ENCODE measurements around the gene RRM2.

The RRM2 gene

DNA sequence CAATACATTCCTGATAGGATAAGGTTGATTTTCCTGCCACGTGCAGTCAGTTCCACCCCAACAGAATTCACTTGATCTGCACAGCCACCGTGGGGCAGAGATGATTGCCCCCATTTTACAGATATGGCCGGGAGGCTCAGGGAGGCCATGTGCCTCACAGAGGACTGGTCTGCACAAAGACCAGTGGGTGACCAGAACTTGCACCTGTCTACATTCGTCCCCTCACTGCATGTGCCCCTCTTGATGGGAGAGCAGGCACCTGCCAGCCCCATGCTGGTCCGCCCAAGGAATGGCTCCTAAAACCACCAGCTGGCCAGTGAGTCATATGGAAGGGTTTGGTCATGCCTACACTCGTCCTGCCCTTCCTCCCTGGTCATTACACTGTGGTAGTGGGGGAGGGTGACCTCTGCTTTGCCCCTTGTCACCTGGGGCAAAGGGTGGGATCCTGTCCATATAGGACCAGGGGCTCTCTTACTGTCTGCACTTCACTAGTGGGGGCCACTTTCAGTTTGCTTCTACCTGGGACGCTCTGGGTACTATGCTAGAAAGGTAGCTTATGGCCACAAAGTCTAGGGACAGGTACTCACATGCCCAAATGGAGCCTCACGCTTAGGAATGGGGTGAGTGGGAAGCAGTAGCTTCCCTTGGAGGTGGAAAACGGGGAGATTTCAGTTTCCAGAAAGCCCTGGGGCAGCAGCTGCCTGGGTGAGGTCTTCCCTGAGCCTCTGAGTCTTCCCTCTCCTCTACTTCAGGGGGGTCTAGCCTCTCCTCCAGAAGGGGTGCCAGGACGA lies 14.7 kb downstream of the RRM2 start:
- no peaks in the 10 kb centered on the region for H3K27me3 ChIP-seq (ENCODE audit: insufficient read depth, low read length)
- H3K9me3 ChIP-seq (ENCODE audit: insufficient read depth, low read depth, low read length): peaks cover 2% of the 10 kb centered on the region
- H3K79me1 ChIP-seq (ENCODE audit: low read length): no peaks in the 10 kb centered on the region
- no peak overlapping the region for H3K9ac ChIP-seq (ENCODE audit: low read length)
- no peak overlapping the region for H3K14ac ChIP-seq (ENCODE audit: low read length)
- H4K8ac ChIP-seq (ENCODE audit: low read depth, low read length): no peak overlapping the region
- no peak overlapping the region for H4K91ac ChIP-seq (ENCODE audit: low read depth, low read length)
- no peak overlapping the region for H3K4me2 ChIP-seq (ENCODE audit: low read length)
- H3K27ac ChIP-seq (ENCODE audit: low read depth, low read length): no peak overlapping the region
- H2AK5ac ChIP-seq (ENCODE audit: low read length): no peak overlapping the region
- DNase-seq: peak in 1 of 2 donors; percentile 16
- no peaks in the 10 kb centered on the region for H3K4me1 ChIP-seq (ENCODE audit: control insufficient read depth in 1 of 2, insufficient read depth in 2 of 2, low read length in 2 of 2)
- no peaks in the 10 kb centered on the region for H3K79me2 ChIP-seq (ENCODE audit: control insufficient read depth, insufficient read depth, low read length, poor library complexity)
- H3K4me3 ChIP-seq (ENCODE audit: low read depth, low read length): no peak overlapping the region
- no CpG with 5 or more reads among the region's 10 CpGs for WGBS (ENCODE audit: extremely low coverage, insufficient coverage, insufficient read length)
- H4K12ac ChIP-seq (ENCODE audit: low read depth, low read length): no peak overlapping the region
- H3K4ac ChIP-seq (ENCODE audit: low read depth, low read length): no peak overlapping the region
- H3K36me3 ChIP-seq (ENCODE audit: control insufficient read depth in 1 of 2, insufficient read depth in 2 of 2, low read length in 2 of 2): peaks cover 3 to 4% of the 10 kb centered on the region in 2 experiments
- H2BK12ac ChIP-seq (ENCODE audit: low read length): no peak overlapping the region
- no peak overlapping the region for H3K18ac ChIP-seq (ENCODE audit: low read length)
- H3K23ac ChIP-seq (ENCODE audit: low read length): no peak overlapping the region
- H2AFZ ChIP-seq (ENCODE audit: insufficient read depth, low read length, poor library complexity): no peak overlapping the region
- no peak overlapping the region for H2BK120ac ChIP-seq (ENCODE audit: insufficient read depth, low read length, poor library complexity)
- H2BK5ac ChIP-seq (ENCODE audit: low read depth, low read length, poor library complexity): no peak overlapping the region

DNA sequence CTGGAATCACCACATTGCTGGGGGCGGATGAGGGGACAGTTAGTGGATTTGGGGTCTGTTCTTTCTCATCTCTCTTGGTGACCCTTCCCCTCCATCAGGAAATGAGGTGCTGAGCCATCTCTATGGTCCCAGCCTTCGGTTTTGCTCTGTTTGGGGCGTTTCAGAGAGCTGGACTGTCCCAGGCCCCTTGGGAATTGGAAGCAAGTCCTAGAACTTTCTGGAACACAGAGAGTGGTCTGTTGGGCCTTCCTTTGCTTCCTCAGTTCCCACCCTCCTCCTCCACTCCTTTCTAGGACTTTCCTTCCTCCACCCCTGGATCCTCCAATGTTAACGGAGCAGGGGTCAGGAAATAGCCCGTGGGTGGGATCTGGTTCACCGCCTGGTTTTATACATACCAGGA lies 17.0 kb downstream of the RRM2 start:
- no peak for DNase-seq
- H3K4me2 ChIP-seq (ENCODE audit: low read length): no peak overlapping the region
- H3K9ac ChIP-seq (ENCODE audit: low read length): no peak overlapping the region
- H3K14ac ChIP-seq (ENCODE audit: low read length): no peak overlapping the region
- no peak overlapping the region for H4K12ac ChIP-seq (ENCODE audit: low read depth, low read length)
- H3K9me3 ChIP-seq (ENCODE audit: insufficient read depth, low read depth, low read length): peaks cover 2% of the 10 kb centered on the region
- H3K79me2 ChIP-seq (ENCODE audit: control insufficient read depth, insufficient read depth, low read length, poor library complexity): no peaks in the 10 kb centered on the region
- no peak overlapping the region for H2AFZ ChIP-seq (ENCODE audit: insufficient read depth, low read length, poor library complexity)
- no peak overlapping the region for H2BK12ac ChIP-seq (ENCODE audit: low read length)
- H3K27me3 ChIP-seq (ENCODE audit: insufficient read depth, low read length): no peaks in the 10 kb centered on the region
- H3K23ac ChIP-seq (ENCODE audit: low read length): no peak overlapping the region
- H2BK5ac ChIP-seq (ENCODE audit: low read depth, low read length, poor library complexity): no peak overlapping the region
- H2BK120ac ChIP-seq (ENCODE audit: insufficient read depth, low read length, poor library complexity): no peak overlapping the region
- H3K79me1 ChIP-seq (ENCODE audit: low read length): no peaks in the 10 kb centered on the region
- no peak overlapping the region for H2AK5ac ChIP-seq (ENCODE audit: low read length)
- H3K4me1 ChIP-seq (ENCODE audit: control insufficient read depth in 1 of 2, insufficient read depth in 2 of 2, low read length in 2 of 2): no peaks in the 10 kb centered on the region
- H3K4me3 ChIP-seq (ENCODE audit: low read depth, low read length): no peak overlapping the region
- no peak overlapping the region for H3K27ac ChIP-seq (ENCODE audit: low read depth, low read length)
- no peak overlapping the region for H3K18ac ChIP-seq (ENCODE audit: low read length)
- peaks cover 0 to 6% of the 10 kb centered on the region in 2 experiments for H3K36me3 ChIP-seq (ENCODE audit: control insufficient read depth in 1 of 2, insufficient read depth in 2 of 2, low read length in 2 of 2)
- H4K8ac ChIP-seq (ENCODE audit: low read depth, low read length): no peak overlapping the region
- no peak overlapping the region for H4K91ac ChIP-seq (ENCODE audit: low read depth, low read length)
- no peak overlapping the region for H3K4ac ChIP-seq (ENCODE audit: low read depth, low read length)
- no CpG with 5 or more reads among the region's 6 CpGs for WGBS (ENCODE audit: extremely low coverage, insufficient coverage, insufficient read length)

- Histone ChIP-seq H3K14ac (ENCODE audit: low read length) (no peak overlapping the region), H3K18ac (ENCODE audit: low read length) (no peak overlapping the region), H3K9ac (ENCODE audit: low read length) (no peak overlapping the region), H4K12ac (ENCODE audit: low read depth, low read length) (no peak overlapping the region), H3K4me3 (ENCODE audit: low read depth, low read length) (peak overlapping the region; percentile 24), H4K8ac (ENCODE audit: low read depth, low read length) (no peak overlapping the region), H3K79me2 (ENCODE audit: control insufficient read depth, insufficient read depth, low read length, poor library complexity) (no peaks in the 10 kb centered on the region), H2AK5ac (ENCODE audit: low read length) (no peak overlapping the region), H3K4me1 (ENCODE audit: control insufficient read depth in 1 of 2, insufficient read depth in 2 of 2, low read length in 2 of 2) (no peaks in the 10 kb centered on the region), H3K4ac (ENCODE audit: low read depth, low read length) (no peak overlapping the region), H3K23ac (ENCODE audit: low read length) (no peak overlapping the region), H3K27ac (ENCODE audit: low read depth, low read length) (no peak overlapping the region), H2BK5ac (ENCODE audit: low read depth, low read length, poor library complexity) (no peak overlapping the region), H3K36me3 (ENCODE audit: control insufficient read depth in 1 of 2, insufficient read depth in 2 of 2, low read length in 2 of 2) (peaks cover 0 to 6% of the 10 kb centered on the region in 2 experiments), H3K9me3 (ENCODE audit: insufficient read depth, low read depth, low read length) (peaks cover 2% of the 10 kb centered on the region), H4K91ac (ENCODE audit: low read depth, low read length) (no peak overlapping the region), H3K4me2 (ENCODE audit: low read length) (no peak overlapping the region), H3K79me1 (ENCODE audit: low read length) (no peaks in the 10 kb centered on the region), H2BK120ac (ENCODE audit: insufficient read depth, low read length, poor library complexity) (no peak overlapping the region), H3K27me3 (ENCODE audit: insufficient read depth, low read length) (no peaks in the 10 kb centered on the region), H2AFZ (ENCODE audit: insufficient read depth, low read length, poor library complexity) (no peak overlapping the region), H2BK12ac (ENCODE audit: low read length) (no peak overlapping the region)
- no CpG with 5 or more reads among the region's 16 CpGs for WGBS (ENCODE audit: extremely low coverage, insufficient coverage, insufficient read length)
- no peak for DNase-seq
Observed at GRCh38 chr2:10140841-10141610, 18.5 kb downstream of the RRM2 start.

GRCh38 chr2:10141736-10142639 lies 19.4 kb downstream of the RRM2 start:
- Histone ChIP-seq H3K4me2 (ENCODE audit: low read length) (no peak overlapping the region), H2BK5ac (ENCODE audit: low read depth, low read length, poor library complexity) (no peak overlapping the region), H3K36me3 (ENCODE audit: control insufficient read depth in 1 of 2, insufficient read depth in 2 of 2, low read length in 2 of 2) (peaks cover 0 to 6% of the 10 kb centered on the region in 2 experiments), H3K14ac (ENCODE audit: low read length) (no peak overlapping the region), H3K4me1 (ENCODE audit: control insufficient read depth in 1 of 2, insufficient read depth in 2 of 2, low read length in 2 of 2) (no peaks in the 10 kb centered on the region), H2BK12ac (ENCODE audit: low read length) (no peak overlapping the region), H3K27me3 (ENCODE audit: insufficient read depth, low read length) (no peaks in the 10 kb centered on the region), H3K4ac (ENCODE audit: low read depth, low read length) (no peak overlapping the region), H3K23ac (ENCODE audit: low read length) (no peak overlapping the region), H3K9me3 (ENCODE audit: insufficient read depth, low read depth, low read length) (no peaks in the 10 kb centered on the region), H4K12ac (ENCODE audit: low read depth, low read length) (no peak overlapping the region), H3K79me2 (ENCODE audit: control insufficient read depth, insufficient read depth, low read length, poor library complexity) (no peaks in the 10 kb centered on the region), H2AFZ (ENCODE audit: insufficient read depth, low read length, poor library complexity) (no peak overlapping the region), H3K18ac (ENCODE audit: low read length) (no peak overlapping the region), H3K27ac (ENCODE audit: low read depth, low read length) (no peak overlapping the region), H3K9ac (ENCODE audit: low read length) (no peak overlapping the region), H4K91ac (ENCODE audit: low read depth, low read length) (no peak overlapping the region), H2BK120ac (ENCODE audit: insufficient read depth, low read length, poor library complexity) (no peak overlapping the region), H3K4me3 (ENCODE audit: low read depth, low read length) (no peak overlapping the region), H3K79me1 (ENCODE audit: low read length) (no peaks in the 10 kb centered on the region), H4K8ac (ENCODE audit: low read depth, low read length) (no peak overlapping the region), H2AK5ac (ENCODE audit: low read length) (no peak overlapping the region)
- no CpG with 5 or more reads among the region's 32 CpGs for WGBS (ENCODE audit: extremely low coverage, insufficient coverage, insufficient read length)
- peak in 1 of 2 donors; percentile 34 for DNase-seq
